ENCODE data around the gene FFAR1.

DNA sequence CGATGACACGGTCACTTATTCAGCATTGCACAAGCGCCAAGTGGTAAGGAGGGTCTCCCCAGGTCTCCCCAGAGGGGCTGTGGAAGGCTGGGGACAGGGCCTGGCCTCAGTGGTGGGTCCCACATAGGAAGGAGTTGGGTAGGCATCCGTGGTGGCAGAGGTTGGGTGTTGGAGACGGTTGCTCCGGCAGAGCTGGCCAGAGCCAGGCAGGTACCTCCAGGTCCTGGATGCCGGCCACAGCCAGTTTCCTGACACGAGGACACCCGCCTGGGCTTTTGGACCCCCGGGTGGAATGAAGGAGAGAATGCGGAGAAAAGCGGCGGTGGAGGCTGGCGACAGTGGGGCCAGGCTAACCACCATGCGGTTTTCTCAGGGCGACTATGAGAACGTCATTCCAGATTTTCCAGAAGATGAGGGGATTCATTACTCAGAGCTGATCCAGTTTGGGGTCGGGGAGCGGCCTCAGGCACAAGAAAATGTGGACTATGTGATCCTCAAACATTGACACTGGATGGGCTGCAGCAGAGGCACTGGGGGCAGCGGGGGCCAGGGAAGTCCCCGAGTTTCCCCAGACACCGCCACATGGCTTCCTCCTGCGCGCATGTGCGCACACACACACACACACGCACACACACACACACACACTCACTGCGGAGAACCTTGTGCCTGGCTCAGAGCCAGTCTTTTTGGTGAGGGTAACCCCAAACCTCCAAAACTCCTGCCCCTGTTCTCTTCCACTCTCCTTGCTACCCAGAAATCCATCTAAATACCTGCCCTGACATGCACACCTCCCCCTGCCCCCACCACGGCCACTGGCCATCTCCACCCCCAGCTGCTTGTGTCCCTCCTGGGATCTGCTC is 1.3 kb upstream of the FFAR1 start:
- TF ChIP-seq, protein P1, sequence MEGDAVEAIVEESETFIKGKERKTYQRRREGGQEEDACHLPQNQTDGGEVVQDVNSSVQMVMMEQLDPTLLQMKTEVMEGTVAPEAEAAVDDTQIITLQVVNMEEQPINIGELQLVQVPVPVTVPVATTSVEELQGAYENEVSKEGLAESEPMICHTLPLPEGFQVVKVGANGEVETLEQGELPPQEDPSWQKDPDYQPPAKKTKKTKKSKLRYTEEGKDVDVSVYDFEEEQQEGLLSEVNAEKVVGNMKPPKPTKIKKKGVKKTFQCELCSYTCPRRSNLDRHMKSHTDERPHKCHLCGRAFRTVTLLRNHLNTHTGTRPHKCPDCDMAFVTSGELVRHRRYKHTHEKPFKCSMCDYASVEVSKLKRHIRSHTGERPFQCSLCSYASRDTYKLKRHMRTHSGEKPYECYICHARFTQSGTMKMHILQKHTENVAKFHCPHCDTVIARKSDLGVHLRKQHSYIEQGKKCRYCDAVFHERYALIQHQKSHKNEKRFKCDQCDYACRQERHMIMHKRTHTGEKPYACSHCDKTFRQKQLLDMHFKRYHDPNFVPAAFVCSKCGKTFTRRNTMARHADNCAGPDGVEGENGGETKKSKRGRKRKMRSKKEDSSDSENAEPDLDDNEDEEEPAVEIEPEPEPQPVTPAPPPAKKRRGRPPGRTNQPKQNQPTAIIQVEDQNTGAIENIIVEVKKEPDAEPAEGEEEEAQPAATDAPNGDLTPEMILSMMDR (IDR thresholded peaks at IDR 0.05; ENCODE audit: low read length): no peak
- TF ChIP-seq EZH2 (optimal IDR thresholded peaks at IDR 0.05; ENCODE audit: low read depth, low read length) (no peak), EZH2phosphoT487 (IDR thresholded peaks at IDR 0.05; ENCODE audit: low read length) (no peak)
